K562 (cell line): Measurements from ENCODE around the gene RIPOR1. TPM values are rescaled to one million over a fixed set of nuclear protein-coding genes. Genes with fewer than 3 reads are reported as not detected.

Experiments
- BRD4 ChIP-seq: fragments of 200-600 bp; sonication (generic); IDR thresholded peaks from 2 replicates; pipeline ENCODE4 v1.6.1; 2017; ENCODE audit warnings: inconsistent platforms
- CTBP1 ChIP-seq: fragments of 450-650 bp; IDR thresholded peaks from 2 replicates; pipeline ENCODE4 v1.6.1; 2016; ENCODE audit warnings: borderline replicate concordance
- ELF2 ChIP-seq: fragments of 250-450 bp; sonication (Bioruptor Pico); IDR thresholded peaks from 2 replicates; pipeline ENCODE4 v1.5.0; 2021; ENCODE audit warnings: mild to moderate bottlenecking
- ETS1 ChIP-seq: conservative IDR thresholded peaks from 2 replicates; pipeline ENCODE4 v1.6.1; 2011; ENCODE audit warnings: low read depth, mild to moderate bottlenecking, low read length; ENCODE audit not compliant: control insufficient read depth
- ILF3 ChIP-seq: fragments of 450-650 bp; IDR thresholded peaks from 2 replicates; pipeline ENCODE4 v1.6.1; 2018; ENCODE audit warnings: antibody characterized with exemption, mild to moderate bottlenecking, moderate library complexity, borderline replicate concordance
- MCM2 ChIP-seq: fragments of 450-650 bp; IDR thresholded peaks from 2 replicates; pipeline ENCODE4 v1.6.1; 2017; ENCODE audit warnings: low read depth, mild to moderate bottlenecking
- MCM7 ChIP-seq, 2 experiments: fragments of 450-650 bp; IDR thresholded peaks; 2 replicates each; pipeline ENCODE4 v1.6.1; 2016 to 2018
- RBM39 ChIP-seq: fragments of 200-400 bp; formaldehyde crosslinking; optimal IDR thresholded peaks from 2 replicates; pipeline ENCODE3; 2018; ENCODE audit warnings: low read depth, low read length
- SRF ChIP-seq, 2 experiments: fragments of 250-450, 450-650 bp in 1 of 2; sonication (Bioruptor Pico) in 1 of 2; sonication (generic) in 1 of 2; formaldehyde crosslinking; IDR thresholded peaks; 2 replicates each; pipeline versions ENCODE4 v1.5.0 to v1.5.1; 2020 to 2022; ENCODE audit warnings: mild to moderate bottlenecking in 1 of 2, missing genetic modification reagents in 1 of 2
- STAT5A ChIP-seq: IDR thresholded peaks from 2 replicates; pipeline ENCODE4 v1.6.1; 2012; ENCODE audit warnings: low read length, inconsistent platforms, borderline replicate concordance
- ZBTB7A ChIP-seq: IDR thresholded peaks from 2 replicates; pipeline ENCODE4 v1.6.1; 2011; ENCODE audit warnings: low read depth, mild to moderate bottlenecking, low read length, moderate library complexity, borderline replicate concordance; ENCODE audit not compliant: control insufficient read depth
- ZKSCAN3 ChIP-seq: fragments of 250-450 bp; sonication (Bioruptor Pico); IDR thresholded peaks from 2 replicates; pipeline ENCODE4 v1.4.0; 2020
- ZNF121 ChIP-seq: sonication (generic); formaldehyde crosslinking; conservative IDR thresholded peaks from 2 replicates; pipeline ENCODE4 v1.8.0; 2022; ENCODE audit warnings: missing genetic modification reagents
- ZNF449 ChIP-seq: fragments of 250-450 bp; sonication (Bioruptor Pico); IDR thresholded peaks from 2 replicates; pipeline ENCODE4 v1.8.0; 2022; ENCODE audit warnings: moderate library complexity, mild to moderate bottlenecking, inconsistent platforms
- polyA plus RNA-seq, 8 experiments: library from polyadenylated mRNA; depleted of rRNA in 4 of 8; stranded (reverse) in 5 of 8; unstranded in 3 of 8; fragments of >200 nt; fragmentation: Nextera tagmentation in 2 of 8; fragmentation: Illumina TruSeq in 1 of 8; extraction: Ambion mirVana in 2 of 8; extraction: Trizol in 1 of 8; gene quantifications; 2 replicates each; pipeline versions ENCODE4 v1.2.1 to v1.2.3, GENCODE V29; 2011 to 2014; ENCODE audit warnings: inconsistent platforms in 1 of 8, missing spikeins in 1 of 8
- total RNA-seq, 7 experiments: library from RNA; depleted of rRNA in 6 of 7; stranded (reverse); fragments of >200 nt in 6 of 7; fragmentation: Illumina TruSeq in 2 of 7; extraction: Trizol in 2 of 7; gene quantifications; 2 replicates each; pipeline versions ENCODE4 v1.2.1 to v1.2.3, GENCODE V29; 2011 to 2021; ENCODE audit warnings: low replicate concordance in 1 of 7
- TF ChIP-seq, protein P1 (sequence below), 2 experiments: fragments of 450-650 bp; IDR thresholded peaks; 2 replicates each; pipeline ENCODE4 v1.6.1; 2016
- TF ChIP-seq, protein P2 (sequence below): sonication (generic); IDR thresholded peaks from 2 replicates; pipeline ENCODE4 v1.6.1; 2016
- TF ChIP-seq, protein P3 (sequence below): fragments of 150-350 bp; IDR thresholded peaks from 2 replicates; pipeline ENCODE4 v1.6.1; 2014; ENCODE audit warnings: low read depth, mild to moderate bottlenecking, low read length, borderline replicate concordance
- TF ChIP-seq, protein P4 (sequence below), 3 experiments: fragments of 200-800 bp in 1 of 3; sonication (Bioruptor generic) in 1 of 3; sonication (generic) in 1 of 3; formaldehyde crosslinking in 1 of 3; IDR thresholded peaks; 2 replicates each; pipeline versions ENCODE4 v1.6.1 to v1.8.0; 2016 to 2022; ENCODE audit warnings: mild to moderate bottlenecking in 2 of 3, missing compliant biosample characterization in 2 of 3, missing genetic modification characterization in 2 of 3, missing genetic modification reagents in 1 of 3

Gene RIPOR1
- total and polyA plus RNA-seq, 9 of the 15 experiments (the other 6 are each of a cell fraction or from before 2014, with no cell fraction given) = 0.36 to 31.1 (median 3.0) TPM

DNA sequence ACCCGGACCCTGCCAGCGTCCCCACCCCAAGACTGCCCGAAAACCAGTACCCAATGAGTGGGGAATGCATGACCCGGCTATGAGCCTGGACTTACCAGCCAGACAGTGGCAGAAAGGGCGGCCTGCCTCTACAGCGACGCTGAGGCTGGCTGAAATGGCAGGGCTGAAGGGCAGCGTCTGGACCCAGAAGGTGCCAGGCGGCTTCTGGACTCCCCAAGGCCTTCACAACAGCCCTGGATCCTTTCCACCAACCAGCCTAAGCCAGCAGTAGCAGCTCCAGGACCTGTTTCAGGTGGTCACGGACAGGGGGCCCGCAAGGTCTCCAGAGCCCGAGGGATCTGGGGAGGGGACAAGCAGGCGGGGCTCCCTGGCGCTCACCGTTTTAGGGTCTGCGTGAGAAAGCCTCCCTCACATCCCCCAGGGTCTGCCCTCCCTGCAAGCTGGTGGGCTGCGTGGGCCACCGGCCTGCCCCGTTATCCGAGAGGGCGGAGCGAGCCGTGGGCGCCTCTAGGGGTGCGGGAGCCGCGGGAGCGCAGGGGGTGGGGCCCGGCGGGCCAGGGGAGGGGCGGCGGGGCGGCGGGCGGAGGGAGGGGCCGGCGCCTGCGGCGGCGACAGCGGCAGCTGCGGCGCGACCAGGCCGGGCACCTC lies at the start of gene RIPOR1 (continued):
- TF ChIP-seq ETS1 (no peak), ZNF121 (CRISPR knock-in tag) (no peak), SRF (CRISPR knock-in tag; IDR thresholded peaks at IDR 0.05) (no peak), ILF3 (no peak), MCM7 (IDR thresholded peaks at IDR 0.05) (no peak), ZNF449 (CRISPR knock-in tag) (no peak), MCM2 (no peak), ZBTB7A (peak; percentile 49; the same call in 1 of the 2 replicates), BRD4 (no peak), STAT5A (no peak), RBM39 (no peak), ZKSCAN3 (no peak), CTBP1 (no peak), ELF2 (CRISPR knock-in tag) (no peak)
- TF ChIP-seq, protein P1, sequence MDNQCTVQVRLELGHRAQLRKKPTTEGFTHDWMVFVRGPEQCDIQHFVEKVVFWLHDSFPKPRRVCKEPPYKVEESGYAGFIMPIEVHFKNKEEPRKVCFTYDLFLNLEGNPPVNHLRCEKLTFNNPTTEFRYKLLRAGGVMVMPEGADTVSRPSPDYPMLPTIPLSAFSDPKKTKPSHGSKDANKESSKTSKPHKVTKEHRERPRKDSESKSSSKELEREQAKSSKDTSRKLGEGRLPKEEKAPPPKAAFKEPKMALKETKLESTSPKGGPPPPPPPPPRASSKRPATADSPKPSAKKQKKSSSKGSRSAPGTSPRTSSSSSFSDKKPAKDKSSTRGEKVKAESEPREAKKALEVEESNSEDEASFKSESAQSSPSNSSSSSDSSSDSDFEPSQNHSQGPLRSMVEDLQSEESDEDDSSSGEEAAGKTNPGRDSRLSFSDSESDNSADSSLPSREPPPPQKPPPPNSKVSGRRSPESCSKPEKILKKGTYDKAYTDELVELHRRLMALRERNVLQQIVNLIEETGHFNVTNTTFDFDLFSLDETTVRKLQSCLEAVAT (IDR thresholded peaks at IDR 0.05) = peak in 1 of 2 experiments; percentile 10; a peak in 1 of 4 replicates
- TF ChIP-seq, protein P2, sequence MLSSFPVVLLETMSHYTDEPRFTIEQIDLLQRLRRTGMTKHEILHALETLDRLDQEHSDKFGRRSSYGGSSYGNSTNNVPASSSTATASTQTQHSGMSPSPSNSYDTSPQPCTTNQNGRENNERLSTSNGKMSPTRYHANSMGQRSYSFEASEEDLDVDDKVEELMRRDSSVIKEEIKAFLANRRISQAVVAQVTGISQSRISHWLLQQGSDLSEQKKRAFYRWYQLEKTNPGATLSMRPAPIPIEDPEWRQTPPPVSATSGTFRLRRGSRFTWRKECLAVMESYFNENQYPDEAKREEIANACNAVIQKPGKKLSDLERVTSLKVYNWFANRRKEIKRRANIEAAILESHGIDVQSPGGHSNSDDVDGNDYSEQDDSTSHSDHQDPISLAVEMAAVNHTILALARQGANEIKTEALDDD = no peak
- TF ChIP-seq, protein P3, sequence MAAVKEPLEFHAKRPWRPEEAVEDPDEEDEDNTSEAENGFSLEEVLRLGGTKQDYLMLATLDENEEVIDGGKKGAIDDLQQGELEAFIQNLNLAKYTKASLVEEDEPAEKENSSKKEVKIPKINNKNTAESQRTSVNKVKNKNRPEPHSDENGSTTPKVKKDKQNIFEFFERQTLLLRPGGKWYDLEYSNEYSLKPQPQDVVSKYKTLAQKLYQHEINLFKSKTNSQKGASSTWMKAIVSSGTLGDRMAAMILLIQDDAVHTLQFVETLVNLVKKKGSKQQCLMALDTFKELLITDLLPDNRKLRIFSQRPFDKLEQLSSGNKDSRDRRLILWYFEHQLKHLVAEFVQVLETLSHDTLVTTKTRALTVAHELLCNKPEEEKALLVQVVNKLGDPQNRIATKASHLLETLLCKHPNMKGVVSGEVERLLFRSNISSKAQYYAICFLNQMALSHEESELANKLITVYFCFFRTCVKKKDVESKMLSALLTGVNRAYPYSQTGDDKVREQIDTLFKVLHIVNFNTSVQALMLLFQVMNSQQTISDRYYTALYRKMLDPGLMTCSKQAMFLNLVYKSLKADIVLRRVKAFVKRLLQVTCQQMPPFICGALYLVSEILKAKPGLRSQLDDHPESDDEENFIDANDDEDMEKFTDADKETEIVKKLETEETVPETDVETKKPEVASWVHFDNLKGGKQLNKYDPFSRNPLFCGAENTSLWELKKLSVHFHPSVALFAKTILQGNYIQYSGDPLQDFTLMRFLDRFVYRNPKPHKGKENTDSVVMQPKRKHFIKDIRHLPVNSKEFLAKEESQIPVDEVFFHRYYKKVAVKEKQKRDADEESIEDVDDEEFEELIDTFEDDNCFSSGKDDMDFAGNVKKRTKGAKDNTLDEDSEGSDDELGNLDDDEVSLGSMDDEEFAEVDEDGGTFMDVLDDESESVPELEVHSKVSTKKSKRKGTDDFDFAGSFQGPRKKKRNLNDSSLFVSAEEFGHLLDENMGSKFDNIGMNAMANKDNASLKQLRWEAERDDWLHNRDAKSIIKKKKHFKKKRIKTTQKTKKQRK = no peak
- TF ChIP-seq, protein P4, sequence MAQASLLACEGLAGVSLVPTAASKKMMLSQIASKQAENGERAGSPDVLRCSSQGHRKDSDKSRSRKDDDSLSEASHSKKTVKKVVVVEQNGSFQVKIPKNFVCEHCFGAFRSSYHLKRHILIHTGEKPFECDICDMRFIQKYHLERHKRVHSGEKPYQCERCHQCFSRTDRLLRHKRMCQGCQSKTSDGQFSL (CRISPR knock-in tag; IDR thresholded peaks at IDR 0.05) = no peak
- TF ChIP-seq, protein P4 (tag; IDR thresholded peaks at IDR 0.05) = no peak
